ENCODE results near the gene NAXE.
"Not testable (repeated sequence)": the region's sequence is repeated elsewhere in the genome, so short reads cannot be mapped to it uniquely, and the experiment has no call there.

The NAXE gene

DNA sequence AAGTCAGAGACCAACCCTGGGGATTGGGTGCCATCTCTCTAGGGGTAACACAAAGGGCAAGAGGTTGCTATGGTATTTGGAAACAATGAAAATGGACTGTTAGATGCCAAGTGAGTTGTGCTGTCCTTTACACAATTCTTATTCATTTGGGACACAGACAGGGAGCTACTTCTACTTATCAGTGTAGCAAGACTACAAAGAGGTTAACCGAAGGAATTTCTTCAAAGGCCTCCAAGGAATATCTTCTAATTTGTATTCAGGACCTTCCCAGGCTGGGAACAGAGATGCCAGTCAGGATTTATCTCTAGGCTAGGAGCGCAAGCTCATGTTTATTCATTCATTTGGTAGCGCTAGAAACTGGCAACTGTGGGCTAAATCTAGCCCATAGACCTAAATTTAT, 2.6 kb downstream of the NAXE start:
- DNase-seq: no peak

DNA sequence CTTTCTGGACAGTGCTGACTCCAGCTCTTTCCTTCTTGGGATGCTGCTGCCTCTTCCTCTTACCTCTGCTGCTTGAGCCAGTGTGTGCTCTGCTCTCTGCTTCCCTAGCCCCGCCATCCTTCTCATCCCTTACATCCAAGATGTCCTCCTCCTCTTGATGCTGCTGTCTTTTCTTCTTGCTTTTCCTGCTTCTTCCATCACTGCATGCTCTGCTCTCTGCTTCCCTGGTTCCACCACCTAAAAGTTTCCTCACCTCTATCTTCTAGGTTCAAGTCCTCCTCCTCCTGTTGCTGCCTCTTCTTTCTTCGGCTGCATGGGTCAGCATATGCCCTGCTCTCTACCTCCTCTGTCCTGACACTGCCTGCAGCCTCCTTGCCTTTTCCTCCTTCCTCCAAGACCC, 3.4 kb downstream of the NAXE start:
- no peak for DNase-seq

DNA sequence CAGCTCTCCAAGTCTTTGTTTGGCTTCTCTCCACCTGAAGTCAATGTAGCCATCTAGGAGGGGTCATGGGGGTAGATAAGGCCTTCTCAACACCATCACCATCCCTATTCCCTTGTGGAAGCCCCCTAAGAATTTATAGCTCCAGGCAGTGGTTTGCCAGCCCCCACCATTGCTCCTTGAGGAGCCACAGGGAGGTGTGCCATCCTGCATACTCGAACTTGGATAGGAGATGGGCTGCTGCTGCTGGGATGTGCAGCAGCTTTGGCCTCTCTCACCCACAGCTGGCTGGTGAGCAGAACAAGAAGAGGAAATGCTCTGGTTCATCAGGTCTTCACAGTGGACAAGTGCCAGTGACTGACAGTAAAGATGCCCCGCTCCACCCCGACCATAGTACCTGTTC, 4.8 kb downstream of the NAXE start:
- DNase-seq: no peak

DNA sequence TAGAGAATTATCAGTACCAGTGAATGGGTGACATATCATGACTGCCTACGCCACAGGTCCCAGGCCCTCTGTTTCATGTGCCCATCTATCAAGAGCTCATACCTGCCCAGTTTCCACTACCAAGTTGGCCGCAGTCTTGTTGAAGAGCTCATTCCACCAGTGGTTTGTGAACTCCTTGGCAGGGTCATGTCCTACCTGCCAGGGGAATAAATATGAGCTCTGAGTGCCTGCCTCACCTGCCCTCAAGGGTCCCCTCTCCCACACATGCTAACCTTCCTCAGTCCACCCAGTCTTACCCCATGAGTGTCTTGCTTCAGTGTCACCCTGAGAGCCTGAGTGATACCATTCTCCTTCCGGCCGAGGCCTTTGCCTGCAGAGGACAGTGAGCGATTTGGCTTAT, 6.5 kb downstream of the NAXE start:
- no peak for DNase-seq

DNA sequence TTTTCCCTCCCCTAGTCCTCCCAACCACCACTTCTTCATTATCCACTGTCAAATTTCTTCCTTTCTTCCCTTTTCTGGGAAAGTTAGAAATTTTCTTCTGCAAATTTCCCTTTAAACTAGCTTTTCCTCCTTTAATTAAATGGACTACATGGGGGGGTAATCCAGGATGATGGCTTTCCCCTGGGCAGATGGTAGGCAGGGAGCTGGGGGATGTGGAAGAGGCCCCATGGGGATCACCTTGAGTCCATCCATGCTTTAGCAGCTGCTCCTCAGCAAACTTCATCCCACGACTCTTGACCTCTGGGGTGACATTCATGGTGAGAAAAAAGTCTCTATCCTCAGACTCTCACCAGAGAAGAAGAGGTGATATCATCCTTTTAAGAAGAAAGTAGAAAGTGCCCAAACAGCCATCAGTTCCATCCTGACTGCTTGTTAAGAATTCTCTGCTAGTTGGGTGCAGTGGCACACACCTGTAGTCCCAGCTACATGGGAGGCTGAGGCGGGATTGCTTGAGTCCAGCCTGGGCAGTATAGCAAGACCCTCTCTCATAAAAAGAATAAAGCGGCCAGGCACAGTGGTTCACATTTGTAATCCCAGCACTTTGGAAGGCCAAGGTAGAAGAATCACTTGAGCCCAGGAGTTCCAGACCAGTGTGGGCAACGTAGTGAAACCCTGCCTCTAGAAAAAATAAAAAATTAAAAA, 7.3 kb downstream of the NAXE start:
- DNase-seq: no peak

DNA sequence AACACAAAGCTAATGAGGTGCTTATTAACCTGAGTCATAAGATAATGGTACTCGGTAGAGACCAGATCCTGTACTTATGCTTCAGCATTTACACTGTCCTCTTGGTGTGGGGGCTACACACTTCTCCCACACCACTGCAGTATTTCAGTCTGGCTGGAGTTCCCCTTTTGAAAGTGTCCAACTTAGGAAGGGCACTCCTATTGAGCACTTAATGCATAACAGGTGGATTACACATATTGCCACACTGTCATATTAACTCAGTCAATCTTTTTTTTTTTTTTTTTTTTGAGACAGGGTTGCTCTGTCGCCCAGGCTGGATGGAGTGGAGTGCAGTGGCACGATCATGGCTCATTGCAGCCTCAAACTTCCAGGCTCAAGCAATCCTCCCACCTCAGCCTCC, 8.2 kb downstream of the NAXE start:
- peak; percentile 15 for DNase-seq

DNA sequence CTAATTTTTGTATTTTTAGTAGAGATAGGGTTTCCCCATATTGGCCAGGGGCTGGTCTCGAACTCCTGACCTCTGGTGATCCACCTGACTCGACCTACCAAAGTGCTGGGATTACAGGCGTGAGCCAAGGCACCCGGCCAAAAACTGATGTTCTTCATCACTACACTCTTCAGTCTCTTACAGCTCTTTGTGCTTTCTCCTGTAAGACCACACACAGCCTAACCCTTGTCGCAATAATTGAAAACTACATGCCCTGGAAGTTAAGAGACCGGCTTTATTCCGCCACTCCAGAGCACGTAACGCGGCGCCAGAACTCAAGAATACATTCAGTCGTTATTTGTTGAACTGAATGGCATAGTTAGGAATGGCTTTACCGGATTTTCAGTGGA, 9.2 kb downstream of the NAXE start:
- DNase-seq: no peak

DNA sequence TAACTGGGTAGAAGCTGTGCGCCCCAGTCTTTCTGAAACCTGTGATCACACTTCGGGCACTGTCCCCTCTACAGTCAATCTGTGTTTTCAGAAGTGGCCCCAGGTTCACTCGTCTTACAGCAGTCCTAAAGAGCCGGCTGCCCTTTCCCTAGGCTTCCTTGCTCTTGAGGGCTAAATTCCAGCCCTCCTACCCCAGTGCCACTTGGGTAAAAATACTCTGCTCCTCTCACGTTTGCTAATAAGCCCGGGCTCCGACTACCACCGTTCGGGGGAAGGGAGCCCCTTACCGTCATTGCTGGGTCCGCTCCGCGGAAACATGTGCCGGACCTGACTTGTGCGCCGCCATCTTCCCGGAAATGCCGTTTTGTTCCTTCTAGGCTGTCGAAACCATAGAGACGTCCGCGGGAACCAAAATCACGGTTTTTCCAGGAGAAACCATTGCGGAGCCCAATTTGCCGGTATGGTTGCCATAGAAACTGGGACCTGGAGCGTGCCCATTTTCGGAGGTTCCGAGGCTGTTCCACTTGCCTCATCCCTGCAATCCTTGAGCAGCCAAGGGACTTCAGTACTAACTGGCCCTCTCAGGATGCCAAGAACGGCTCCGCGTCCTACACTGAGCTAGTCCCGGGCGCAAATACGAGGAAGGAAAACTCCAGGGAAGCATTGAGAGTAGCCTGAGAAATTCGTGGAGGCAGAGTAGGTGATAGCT, 9.7 kb downstream of the NAXE start, which contains the start of gene GPATCH4:
Gene GPATCH4, minus strand, starts transcription at position 358 of the 709 bp plus-strand sequence.
- DNase-seq: peak; percentile 68

DNA sequence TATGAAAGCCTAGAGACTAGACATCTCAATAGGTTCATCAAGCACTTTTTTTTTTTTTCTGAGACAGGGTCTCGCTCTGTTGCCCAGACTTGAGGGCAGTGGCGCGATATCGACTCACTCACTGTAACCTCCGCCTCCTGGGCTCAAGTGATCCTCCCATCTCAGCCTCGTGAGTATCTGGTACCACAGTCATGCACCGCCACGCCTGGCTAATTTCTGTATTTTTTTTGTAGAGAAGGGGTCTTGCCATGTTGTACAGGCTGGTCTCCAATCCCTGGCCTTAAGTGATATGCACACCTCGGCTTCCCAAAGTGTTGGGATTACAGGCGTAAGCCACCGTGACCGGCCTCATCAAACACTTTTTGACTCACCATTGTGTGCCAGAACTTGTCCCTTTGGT, 10.3 kb downstream of the NAXE start:
- DNase-seq: no peak

DNA sequence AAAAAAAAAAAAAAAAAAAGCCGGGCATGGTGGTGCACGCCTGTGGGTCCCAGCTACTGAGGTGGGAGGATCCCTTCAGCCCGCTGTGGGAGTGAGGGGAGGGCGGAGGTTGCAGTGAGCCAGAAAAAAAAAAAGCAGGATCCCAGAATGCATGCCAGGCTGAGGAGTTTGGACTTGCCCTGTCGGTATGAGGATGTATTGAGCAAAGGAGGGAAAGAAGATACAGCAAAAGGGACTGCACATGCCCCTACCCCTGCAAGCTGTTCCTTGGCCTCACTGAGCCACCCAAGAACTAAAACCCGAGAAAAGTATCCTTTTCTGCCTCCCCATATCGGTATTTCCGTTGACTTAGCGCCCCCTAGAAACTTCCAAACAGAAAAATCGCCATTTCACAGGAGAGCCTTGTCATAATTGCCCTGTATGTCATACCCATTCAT, 11.0 kb downstream of the NAXE start:
- no peak for DNase-seq

DNA sequence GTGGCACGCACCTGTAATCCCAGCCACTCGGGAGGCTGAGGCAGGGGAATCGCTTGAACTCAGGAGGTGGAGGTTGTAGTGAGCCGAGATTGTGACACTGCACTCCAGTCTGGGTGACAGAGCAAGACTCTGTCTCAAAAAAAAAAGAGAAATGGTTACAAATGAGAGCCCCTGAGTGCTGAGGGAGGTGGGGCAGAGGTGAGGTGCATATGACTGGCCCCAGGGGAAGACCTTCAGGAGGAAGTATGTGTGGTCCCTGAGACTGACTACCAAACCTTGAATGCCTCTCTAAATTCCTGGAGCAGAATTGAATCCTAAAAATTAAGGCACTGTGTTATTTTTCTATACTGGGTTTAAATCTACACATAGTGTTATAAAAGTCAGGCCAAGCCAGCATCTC, 15.8 kb downstream of the NAXE start:
- not testable (repeated sequence) for DNase-seq

DNA sequence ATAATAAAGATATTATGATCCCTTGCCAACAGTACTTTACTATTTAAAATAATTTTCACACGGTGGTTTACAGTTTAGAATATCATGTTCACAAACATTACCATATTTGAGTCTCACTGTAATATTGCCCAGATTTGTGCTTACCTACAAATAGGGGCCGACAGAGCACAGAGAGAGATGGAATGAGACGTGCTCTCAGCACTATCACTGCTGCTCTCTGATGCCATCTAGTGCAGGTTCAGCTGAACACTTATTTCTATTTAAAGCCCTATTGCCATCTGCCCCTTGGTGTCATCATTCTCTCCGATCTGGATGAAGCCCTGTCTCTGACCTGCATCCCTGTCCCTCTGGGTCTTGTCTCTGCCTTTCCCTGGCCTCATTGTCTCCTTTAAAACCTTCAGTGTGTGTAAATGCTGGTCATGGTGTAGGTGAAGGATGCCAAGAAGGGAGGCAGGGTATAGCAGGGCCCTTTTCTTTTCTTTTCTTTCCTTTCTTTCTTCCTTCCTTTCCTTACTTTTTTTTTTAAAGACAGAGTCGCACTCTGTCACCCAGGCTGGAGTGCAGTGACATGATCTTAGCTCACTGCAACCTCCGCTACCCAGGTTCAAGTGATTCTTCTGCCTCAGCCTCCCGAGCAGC, 16.6 kb downstream of the NAXE start:
- peak; percentile 55 for DNase-seq

DNA sequence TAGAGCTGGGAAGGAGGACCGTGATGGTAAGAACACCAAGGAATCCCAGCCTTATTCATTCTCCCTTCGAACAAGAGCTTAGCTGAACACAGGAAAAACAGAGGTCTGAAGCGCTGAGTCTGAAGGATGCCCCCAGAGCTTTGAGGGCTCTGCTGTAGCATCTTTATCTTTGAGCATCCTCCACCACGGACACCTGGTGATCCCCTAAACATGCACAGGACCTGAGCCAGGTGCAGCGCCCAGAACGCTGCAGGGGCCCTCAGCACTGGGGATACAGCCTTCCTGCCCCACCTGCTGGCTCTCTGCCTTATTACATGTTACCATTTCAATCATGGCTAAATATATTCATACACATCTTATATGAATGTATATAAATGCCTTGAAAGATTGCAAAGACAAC, 17.4 kb downstream of the NAXE start:
- peak; percentile 26 for DNase-seq

DNA sequence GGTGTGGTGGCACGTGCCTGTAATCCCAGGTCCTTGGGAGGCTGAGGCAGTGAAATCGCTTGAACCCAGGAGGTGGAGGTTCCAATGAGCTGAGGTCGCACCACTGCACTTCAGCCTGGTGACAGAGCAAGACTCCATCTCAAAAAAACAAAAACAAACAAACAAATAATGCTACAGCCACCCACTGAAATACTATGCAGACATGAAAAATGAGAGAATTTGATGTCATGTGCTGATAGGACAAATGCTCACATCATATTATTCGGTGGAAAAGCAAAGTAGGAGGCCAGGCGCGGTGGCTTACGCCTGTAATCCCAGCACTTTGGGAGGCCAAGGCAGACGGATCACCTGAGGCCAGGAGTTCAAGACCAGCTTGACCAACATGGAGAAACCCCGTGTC, 18.5 kb downstream of the NAXE start:
- DNase-seq: not testable (repeated sequence)

DNA sequence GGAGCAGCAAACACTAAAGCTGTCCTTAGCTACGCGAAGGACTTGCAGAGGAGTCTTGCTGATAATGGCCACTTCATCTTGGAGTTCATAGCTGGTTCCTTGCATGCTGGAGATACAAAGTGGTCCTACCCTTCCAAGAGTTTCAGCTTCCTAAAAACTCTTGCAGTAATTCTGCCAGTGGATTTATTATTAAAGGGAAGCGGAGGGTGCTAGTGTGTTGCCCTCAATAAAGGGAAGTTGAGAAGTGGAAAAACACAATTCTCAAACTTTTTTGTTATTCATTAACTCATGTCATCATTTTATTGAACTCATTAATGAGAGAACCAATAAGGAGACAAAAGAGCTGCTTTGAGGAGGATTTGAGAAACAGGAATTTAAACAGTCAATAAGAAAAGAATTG, 21.1 kb downstream of the NAXE start:
- DNase-seq: no peak

DNA sequence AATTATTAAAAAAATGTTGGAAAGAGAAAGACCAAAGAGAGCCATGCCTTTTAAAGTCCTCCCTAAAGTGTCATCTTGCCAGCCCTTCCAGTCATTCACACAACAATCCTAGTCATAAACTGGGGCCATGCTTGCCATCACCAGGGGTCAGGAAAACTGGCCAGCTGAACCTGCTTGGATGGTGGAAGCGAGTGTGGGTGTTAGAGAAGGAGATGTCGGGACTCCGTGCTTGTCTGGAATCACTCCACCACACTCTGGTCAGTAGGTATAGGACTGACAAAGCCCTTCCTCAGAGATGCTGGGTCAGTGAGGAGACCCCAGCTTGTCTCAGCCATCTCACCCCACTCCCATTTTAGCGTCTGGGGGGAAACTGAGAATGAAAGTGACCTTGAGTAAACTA, 24.4 kb downstream of the NAXE start:
- DNase-seq: no peak

DNA sequence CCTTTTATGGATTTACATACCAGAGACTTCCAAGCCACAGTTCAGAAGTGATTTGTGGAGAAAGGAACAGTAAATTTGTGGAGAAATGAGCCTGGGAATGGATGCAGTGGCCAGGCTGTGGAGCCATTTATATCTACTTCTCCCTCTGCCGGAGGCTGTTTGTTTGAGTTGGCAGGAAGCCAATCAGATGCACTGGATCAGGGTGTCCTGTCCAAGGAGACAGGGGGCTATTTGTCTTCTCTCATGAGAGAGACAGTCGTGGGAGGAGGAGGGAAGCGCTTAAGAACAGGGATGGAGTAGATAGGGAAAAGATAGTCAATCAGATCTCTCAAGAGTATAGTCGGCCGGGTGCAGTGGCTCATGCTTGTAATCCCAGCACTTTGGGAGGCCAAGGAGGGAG, 24.9 kb downstream of the NAXE start:
- no peak for DNase-seq

DNA sequence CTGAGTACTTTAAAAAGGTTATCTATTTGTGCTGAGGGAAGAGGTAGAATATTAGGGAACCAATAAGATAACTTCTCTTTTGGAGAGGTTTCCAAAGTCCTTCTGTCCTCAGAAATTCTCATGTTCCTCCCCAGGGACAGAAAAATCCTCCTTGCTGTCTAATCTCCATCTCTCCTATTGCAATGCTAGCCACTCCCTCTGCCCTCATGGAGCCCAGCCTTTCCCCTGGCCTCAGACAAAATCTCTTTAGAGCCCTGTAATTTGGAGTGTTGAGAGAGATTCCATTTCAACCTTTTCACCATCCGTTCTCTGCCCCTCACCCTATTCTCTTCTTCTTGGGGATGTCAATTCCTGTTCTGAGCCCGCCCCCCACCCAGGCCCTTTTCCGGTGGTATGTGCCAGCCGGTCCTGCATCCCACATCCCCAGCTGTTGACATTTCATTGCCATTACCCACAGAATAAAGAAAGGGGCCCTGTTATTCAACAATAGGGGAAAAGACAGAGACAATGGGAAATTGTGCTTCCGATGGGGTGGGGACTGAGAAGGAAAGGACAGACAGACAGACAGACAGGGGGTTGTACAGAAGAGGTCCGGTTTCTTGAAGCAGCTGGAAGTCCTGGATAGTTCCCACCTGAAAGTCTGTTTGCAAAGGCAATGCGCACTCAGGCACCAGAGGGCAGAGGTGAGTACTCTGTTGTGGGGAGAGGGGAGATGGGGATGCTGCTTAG, 27.4 kb downstream of the NAXE start, which contains the start of gene HAPLN2:
Gene HAPLN2, plus strand, starts transcription at position 563 of the 729 bp plus-strand sequence. CDS start 4,076 bp downstream, outside the sequence.
- no peak for DNase-seq

DNA sequence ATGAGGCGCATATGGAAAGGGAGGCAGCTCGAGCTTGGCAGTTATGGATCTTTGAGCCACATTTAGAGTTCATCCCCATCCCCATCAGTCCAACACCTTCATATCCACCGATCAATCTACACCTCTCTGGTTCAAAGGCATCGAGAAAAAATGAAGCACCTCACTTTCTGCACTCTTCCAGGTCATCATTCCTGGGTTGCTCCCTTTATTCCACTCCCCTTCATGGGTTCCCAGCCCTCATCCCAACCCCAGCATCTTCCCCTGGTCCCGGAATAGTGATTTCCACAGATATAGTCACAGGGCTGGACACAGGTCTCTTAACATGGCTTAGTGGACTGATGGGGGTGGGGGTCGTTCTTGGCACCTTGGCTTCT, 28.0 kb downstream of the NAXE start:
- DNase-seq: no peak

DNA sequence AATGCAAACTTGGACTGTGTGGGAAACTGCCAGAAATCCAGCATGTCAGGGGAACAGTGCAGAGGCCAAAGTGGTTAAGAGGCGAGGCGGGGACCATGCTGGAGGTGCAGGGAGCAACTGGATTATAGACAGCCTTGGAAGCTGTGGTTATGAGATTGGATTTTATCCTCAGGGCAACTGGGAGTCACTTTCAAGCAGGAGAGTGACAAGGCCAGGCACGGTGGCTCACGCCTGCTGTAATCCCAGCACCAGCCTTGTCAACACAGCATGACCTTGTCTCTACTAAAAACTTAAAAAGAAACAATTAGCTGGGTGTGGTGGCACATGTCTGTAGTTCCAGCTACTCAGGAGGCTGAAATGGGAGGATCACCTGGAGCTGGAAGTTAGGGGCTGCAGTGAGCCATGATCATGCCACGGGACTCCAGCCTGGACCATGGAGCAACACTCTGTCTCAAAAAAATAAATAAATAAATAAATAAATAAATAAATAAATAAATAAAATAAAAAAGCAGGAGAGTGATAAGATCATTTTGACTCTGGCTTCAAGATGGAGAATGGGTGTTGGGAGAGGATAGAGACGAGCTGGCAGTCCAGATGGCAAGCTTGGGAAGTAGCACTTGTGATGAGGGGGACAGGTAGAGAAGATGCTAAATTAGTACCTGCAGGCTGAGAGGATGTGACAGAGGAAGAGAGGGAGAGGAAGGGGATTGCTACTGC, 31.2 kb downstream of the NAXE start:
- DNase-seq: no peak

DNA sequence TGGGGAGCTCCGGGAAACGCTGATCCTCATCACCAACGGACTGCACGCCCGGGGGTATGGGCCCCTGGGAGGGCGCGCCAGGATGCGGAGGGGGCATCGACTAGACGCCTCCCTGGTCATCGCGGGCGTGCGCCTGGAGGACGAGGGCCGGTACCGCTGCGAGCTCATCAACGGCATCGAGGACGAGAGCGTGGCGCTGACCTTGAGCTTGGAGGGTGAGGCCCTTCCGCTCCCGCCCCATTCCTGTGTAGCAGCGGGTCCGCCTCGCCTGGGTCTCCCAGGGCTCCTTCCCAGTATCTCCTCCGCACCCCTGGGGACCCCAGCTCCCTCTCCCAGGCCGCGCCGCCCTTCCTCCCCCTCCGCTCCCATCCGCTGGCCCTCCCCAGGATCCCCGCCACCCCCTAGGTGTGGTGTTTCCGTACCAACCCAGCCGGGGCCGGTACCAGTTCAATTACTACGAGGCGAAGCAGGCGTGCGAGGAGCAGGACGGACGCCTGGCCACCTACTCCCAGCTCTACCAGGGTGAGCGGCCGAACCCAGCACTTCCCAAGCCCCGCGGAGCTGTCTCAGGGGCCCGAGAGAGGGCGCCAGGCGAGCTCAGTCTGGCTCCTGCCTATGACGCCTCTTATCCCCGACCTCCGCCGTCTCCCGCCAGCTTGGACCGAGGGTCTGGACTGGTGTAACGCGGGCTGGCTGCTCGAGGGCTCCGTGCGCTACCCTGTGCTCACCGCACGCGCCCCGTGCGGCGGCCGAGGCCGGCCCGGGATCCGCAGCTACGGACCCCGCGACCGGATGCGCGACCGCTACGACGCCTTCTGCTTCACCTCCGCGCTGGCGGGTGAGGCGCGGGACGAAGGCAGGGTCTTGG, 32.6 kb downstream of the NAXE start:
- no peak for DNase-seq
